Stomach (tissue), 9 donors: Measurements from ENCODE around the gene UBXN11. TPM values are rescaled to one million over a fixed set of nuclear protein-coding genes. Genes with fewer than 3 reads are reported as not detected.

Source experiments
- DNase-seq, 2 donors: peaks; one replicate each; pipeline versions ENCODE4 v3.0.0 to v3.0.0-alpha.2; 2013 to 2019
- H3K27ac ChIP-seq, 5 donors: fragments of 200-600 bp in 4 of 5; sonication (generic) in 4 of 5; one replicate each; pipeline ENCODE4 v1.5.1; 2013 to 2019; ENCODE audit warnings: mild to moderate bottlenecking in 1 of 5, moderate library complexity in 1 of 5
- H3K27me3 ChIP-seq, 3 donors: fragments of 200-600 bp; sonication (generic); one replicate each; pipeline ENCODE4 v1.5.1; 2017 to 2019; ENCODE audit warnings: mixed run types in 1 of 3
- H3K36me3 ChIP-seq, 4 donors: fragments of 200-600 bp; sonication (generic); 1 replicate in 3 of 4; 2 replicates in 1 of 4; pipeline ENCODE4 v1.5.1; 2016 to 2019
- H3K4me1 ChIP-seq, 4 donors: fragments of 200-600 bp; sonication (generic); one replicate each; pipeline ENCODE4 v1.5.1; 2016 to 2019
- H3K4me3 ChIP-seq, 4 donors: fragments of 200-600 bp; sonication (generic) in 3 of 4; one replicate each; pipeline ENCODE4 v1.5.1; 2016 to 2019; ENCODE audit warnings: mild to moderate bottlenecking in 1 of 4
- H3K9me3 ChIP-seq, 4 donors: fragments of 200-600 bp; sonication (generic); one replicate each; pipeline ENCODE4 v1.5.1; 2016 to 2019
- EP300 ChIP-seq: sonication (generic); formaldehyde crosslinking; IDR thresholded peaks from one replicate; pipeline ENCODE4 v1.6.1; 2017; ENCODE audit warnings: antibody characterized with exemption
- POLR2A ChIP-seq, 4 donors: fragments of 450-650 bp; IDR thresholded peaks; one replicate each; pipeline ENCODE4 v1.6.1; 2016; ENCODE audit warnings: antibody characterized with exemption in 4 of 4, control low read depth in 2 of 4, mild to moderate bottlenecking in 1 of 4, moderate library complexity in 1 of 4
- POLR2AphosphoS5 ChIP-seq, 3 donors: sonication (generic); formaldehyde crosslinking; IDR thresholded peaks; one replicate each; pipeline ENCODE4 v1.6.1; 2016; ENCODE audit warnings: antibody characterized with exemption in 3 of 3
- WGBS, 5 donors: extraction: QIAGEN DNeasy Blood & Tissue Kit in 3 of 5; methylation state at CpG; one replicate each; pipeline versions ENCODE4 v1.1.5 to v1.1.7; 2013 to 2018; 5-methylcytosine and 5-hydroxymethylcytosine counted together
- intact Hi-C: fragments of 100-400 bp; cut with DNase I; formaldehyde crosslinking; loops from one replicate; pipeline ENCODE4 v1.15.1; 2023; ENCODE audit warnings: low total_unique reads
- polyA plus RNA-seq, 3 donors: library from polyadenylated mRNA; stranded (reverse); fragments of 200-250 nt; gene quantifications; one replicate each; pipeline ENCODE4 v1.2.3, GENCODE V29; 2013
- total RNA-seq, 5 donors: library from RNA; depleted of rRNA; stranded (reverse); fragments of >200 nt; gene quantifications; one replicate each; pipeline versions ENCODE4 v1.1.0 to v1.2.3, GENCODE V29; 2014 to 2016
- TF ChIP-seq, protein P1 (sequence below), 7 experiments: fragments of 450-650 bp in 4 of 7; fragments of 200-600 bp in 3 of 7; sonication (generic) in 3 of 7; IDR thresholded peaks; one replicate each; pipeline ENCODE4 v1.5.1; 2016 to 2019; ENCODE audit warnings: antibody characterized with exemption in 7 of 7, control low read depth in 2 of 7, mild to moderate bottlenecking in 1 of 7
- donor health status: healthy with polysubstance abuse.
- donor health status: Bipolar disorder and iron deficiency.
- donor health status: healthy.

UBXN11 gene
- total and polyA plus RNA-seq, 8 donors: 7.3 to 26.3 (median 12.6) TPM

DNA sequence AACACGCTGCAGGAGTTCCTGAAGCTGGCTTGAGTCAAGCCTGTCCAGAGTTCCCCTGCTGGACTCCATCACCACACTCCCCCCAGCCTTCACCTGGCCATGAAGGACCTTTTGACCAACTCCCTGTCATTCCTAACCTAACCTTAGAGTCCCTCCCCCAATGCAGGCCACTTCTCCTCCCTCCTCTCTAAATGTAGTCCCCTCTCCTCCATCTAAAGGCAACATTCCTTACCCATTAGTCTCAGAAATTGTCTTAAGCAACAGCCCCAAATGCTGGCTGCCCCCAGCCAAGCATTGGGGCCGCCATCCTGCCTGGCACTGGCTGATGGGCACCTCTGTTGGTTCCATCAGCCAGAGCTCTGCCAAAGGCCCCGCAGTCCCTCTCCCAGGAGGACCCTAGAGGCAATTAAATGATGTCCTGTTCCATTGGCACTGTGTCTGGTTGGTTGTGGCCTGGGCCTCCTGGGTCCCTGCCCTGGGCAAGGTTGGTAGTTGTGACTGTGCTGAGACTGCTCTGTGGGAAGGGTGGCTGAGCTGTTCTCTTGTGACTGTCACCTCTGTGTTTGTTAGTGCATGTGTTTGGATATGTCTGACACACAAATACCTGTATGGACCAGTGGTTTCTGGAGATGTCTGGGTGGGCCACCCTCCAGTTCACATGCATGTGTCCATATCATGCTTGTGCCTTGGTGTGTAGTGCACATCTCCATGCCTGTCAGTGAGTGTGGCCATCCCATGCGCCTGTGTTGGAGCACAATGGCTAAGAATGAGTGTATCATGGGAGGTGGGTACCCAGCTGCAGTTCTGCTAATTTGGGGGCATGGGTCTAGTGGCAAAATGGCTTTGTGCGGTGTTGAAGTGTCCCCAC is 25.1 kb downstream of the UBXN11 start:
- Histone ChIP-seq H3K27ac (peak overlapping the region; percentile 93 to 100 (median 98)), H3K36me3 (peaks cover 0 to 20% (median 11%) of the 10 kb centered on the region in 4 donors), H3K9me3 (no peaks in the 10 kb centered on the region), H3K27me3 (no peaks in the 10 kb centered on the region), H3K4me1 (peaks cover 69 to 92% (median 83%) of the 10 kb centered on the region in 4 donors), H3K4me3 (peak overlapping the region; percentile 65 to 89 (median 70))
- TF ChIP-seq POLR2A (IDR thresholded peaks at IDR 0.05): no peak
- TF ChIP-seq, protein P1, sequence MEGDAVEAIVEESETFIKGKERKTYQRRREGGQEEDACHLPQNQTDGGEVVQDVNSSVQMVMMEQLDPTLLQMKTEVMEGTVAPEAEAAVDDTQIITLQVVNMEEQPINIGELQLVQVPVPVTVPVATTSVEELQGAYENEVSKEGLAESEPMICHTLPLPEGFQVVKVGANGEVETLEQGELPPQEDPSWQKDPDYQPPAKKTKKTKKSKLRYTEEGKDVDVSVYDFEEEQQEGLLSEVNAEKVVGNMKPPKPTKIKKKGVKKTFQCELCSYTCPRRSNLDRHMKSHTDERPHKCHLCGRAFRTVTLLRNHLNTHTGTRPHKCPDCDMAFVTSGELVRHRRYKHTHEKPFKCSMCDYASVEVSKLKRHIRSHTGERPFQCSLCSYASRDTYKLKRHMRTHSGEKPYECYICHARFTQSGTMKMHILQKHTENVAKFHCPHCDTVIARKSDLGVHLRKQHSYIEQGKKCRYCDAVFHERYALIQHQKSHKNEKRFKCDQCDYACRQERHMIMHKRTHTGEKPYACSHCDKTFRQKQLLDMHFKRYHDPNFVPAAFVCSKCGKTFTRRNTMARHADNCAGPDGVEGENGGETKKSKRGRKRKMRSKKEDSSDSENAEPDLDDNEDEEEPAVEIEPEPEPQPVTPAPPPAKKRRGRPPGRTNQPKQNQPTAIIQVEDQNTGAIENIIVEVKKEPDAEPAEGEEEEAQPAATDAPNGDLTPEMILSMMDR (IDR thresholded peaks at IDR 0.05): no peak
- no peak for TF ChIP-seq EP300
- TF ChIP-seq POLR2AphosphoS5 (IDR thresholded peaks at IDR 0.05): no peak
- WGBS, 5 donors: 86 to 96% (median 93%) methylated on average over 5 of the region's 5 CpGs
- intact Hi-C loops: no loop called here
- DNase-seq: peak in 1 of 2 donors; percentile 13

DNA sequence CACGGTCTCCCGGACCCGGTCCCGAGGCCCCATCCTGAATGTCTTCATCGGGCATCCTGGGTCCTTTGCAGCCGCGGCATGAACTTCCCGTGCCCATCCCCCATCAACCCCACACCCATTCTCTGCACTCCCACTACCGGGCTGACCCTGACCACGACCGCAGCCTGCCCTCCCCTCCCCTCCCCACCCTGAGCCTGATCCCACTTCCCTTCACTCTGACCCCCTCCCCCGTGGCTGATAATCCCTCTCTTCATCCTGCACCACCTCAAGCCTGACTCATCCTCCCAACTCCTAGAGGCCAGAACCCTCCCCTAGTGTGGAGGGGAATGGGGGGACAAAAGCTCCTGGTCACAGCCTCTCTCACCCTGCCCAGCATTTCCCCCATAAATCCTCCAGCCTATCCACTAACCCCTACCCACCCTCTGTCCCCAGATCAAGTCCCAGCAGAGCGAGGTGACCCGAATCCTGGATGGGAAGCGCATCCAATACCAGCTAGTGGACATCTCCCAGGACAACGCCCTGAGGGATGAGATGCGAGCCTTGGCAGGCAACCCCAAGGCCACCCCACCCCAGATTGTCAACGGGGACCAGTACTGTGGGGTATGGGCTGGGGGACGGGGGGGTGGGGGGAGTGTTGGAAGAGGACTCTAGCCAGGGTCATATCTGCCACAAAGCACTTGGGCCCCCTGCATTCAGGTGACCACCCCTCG is 25.9 kb downstream of the UBXN11 start:
- Histone ChIP-seq H3K27ac (peak overlapping the region; percentile 93 to 100 (median 98)), H3K4me3 (peak overlapping the region; percentile 65 to 89 (median 70)), H3K36me3 (peaks cover 0 to 20% (median 11%) of the 10 kb centered on the region in 4 donors), H3K27me3 (no peaks in the 10 kb centered on the region), H3K4me1 (peaks cover 76 to 92% (median 86%) of the 10 kb centered on the region in 4 donors), H3K9me3 (no peaks in the 10 kb centered on the region)
- 29 to 41% (median 30%) methylated on average over 15 to 20 of the region's 20 CpGs for WGBS, 5 donors
- intact Hi-C loops: no loop called here
- peak in 1 of 2 donors; percentile 27 for DNase-seq
- TF ChIP-seq EP300 (no peak), POLR2AphosphoS5 (IDR thresholded peaks at IDR 0.05) (no peak), POLR2A (IDR thresholded peaks at IDR 0.05) (no peak)
- TF ChIP-seq, protein P1 (IDR thresholded peaks at IDR 0.05): no peak

DNA sequence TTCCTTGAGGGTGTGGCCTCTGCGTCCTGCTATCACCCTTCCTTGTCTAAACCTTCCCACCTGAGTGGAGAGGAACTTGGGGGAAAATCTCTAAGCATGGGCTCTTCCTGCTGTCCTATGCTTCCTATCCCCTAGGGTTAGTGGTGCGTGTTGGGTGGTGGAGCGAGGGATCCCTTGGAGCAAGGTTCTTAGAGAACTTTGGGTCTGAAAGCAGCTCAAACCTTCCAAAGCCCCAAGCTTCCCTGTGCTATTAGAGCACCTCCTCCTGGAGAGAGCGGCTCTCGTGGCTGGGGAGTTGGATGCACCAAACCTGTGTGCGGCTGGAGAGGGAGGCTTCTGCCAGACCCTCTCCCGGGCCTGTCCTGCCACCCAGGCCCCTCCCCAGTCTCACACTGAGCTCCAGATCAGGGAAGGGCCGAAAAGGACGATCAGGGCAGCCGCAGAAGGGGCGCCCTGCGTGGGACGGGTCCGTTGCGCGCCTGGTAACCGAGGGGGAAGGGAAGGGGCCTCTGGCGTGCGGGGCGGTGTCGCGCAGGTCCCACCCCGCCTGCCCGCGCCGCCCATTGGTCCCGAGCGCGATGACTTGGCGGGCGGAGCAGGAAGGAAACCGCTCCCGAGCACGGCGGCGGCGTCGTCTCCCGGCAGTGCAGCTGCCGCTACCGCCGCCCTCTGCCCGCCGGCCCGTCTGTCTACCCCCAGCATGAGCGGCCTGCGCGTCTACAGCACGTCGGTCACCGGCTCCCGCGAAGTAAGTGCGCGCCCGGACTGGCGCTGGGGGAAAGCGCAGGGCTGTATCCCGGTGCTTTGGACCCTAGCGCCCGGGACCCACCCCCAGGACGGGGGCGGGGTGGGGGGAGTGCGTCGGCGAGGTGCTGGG is 26.7 kb downstream of the UBXN11 start, which contains the start of gene SH3BGRL3:
Gene SH3BGRL3, plus strand, starts transcription at position 631 of the 877 bp plus-strand sequence. Its CDS starts 70 bp downstream, at position 701.
- Histone ChIP-seq H3K4me3 (peak within 1 kb of the TSS; percentile 65 to 89 (median 70)), H3K27ac (peak within 1 kb of the TSS; percentile 93 to 100 (median 98)), H3K4me1 (peaks cover 70 to 89% (median 83%) of the 10 kb centered on the region in 4 donors), H3K9me3 (no peaks in the 10 kb centered on the region), H3K36me3 (peaks cover 0 to 22% (median 13%) of the 10 kb centered on the region in 4 donors), H3K27me3 (no peaks in the 10 kb centered on the region)
- intact Hi-C loops: no loop called here
- peak; percentile 93 to 96 for DNase-seq
- TF ChIP-seq EP300 (no peak), POLR2A (IDR thresholded peaks at IDR 0.05) (peak in 3 of 4 donors; percentile 49 to 95 (median 73)), POLR2AphosphoS5 (IDR thresholded peaks at IDR 0.05) (peak; percentile 71 to 99 (median 98))
- TF ChIP-seq, protein P1 (IDR thresholded peaks at IDR 0.05): peak in 1 of 7 experiments; percentile 41
- WGBS, 5 donors: 0 to 2% (median 2%) methylated on average over 17 to 66 of the region's 66 CpGs
